CD4-positive, alpha-beta T cell (primary cell): Measurements from ENCODE around the gene CIRBP. TPM values are rescaled to one million over a fixed set of nuclear protein-coding genes. Genes with fewer than 3 reads are reported as not detected.

Source experiments
- ATAC-seq: fragments of 200-7000 bp; cut with Tn5 transposase; one replicate; pipeline ENCODE4 v1.10.0; 2022; ENCODE audit warnings: mild to moderate bottlenecking; ENCODE audit not compliant: poor library complexity
- CTCF ChIA-PET: fragments of 350-600 bp; sonication (Branson Sonifier 250); formaldehyde crosslinking; loops from one replicate; lab custom pipeline; 2021; ENCODE audit warnings: antibody characterized with exemption, inconsistent platforms; lab: Charles Lee
- POLR2A ChIA-PET: fragments of 350-600 bp; sonication (Branson Sonifier 250); formaldehyde crosslinking; loops from one replicate; lab custom pipeline; 2021; ENCODE audit warnings: antibody characterized with exemption, inconsistent platforms; lab: Charles Lee
- DNase-seq, 14 experiments: peaks; one replicate each; pipeline ENCODE4 v3.0.0-alpha.2; 2013 to 2020; ENCODE audit warnings: mixed read lengths in 2 of 14
- H3K27ac ChIP-seq, 2 donors: one replicate each; pipeline versions ENCODE4 v1.5.1 to v1.7.0; 2013; ENCODE audit warnings: low read length in 2 of 2, low read depth in 1 of 2, mild to moderate bottlenecking in 1 of 2
- H3K27me3 ChIP-seq, 2 experiments: 1 replicate in 1 of 2; 2 replicates in 1 of 2; pipeline versions ENCODE4 v1.6.1 to v1.7.0; 2013; ENCODE audit warnings: low read length in 2 of 2, control low read depth in 1 of 2, mild to moderate bottlenecking in 1 of 2, moderate library complexity in 1 of 2; ENCODE audit not compliant: insufficient read depth in 2 of 2, control insufficient read depth in 1 of 2
- H3K36me3 ChIP-seq: one replicate; pipeline ENCODE4 v1.6.1; 2013; ENCODE audit warnings: low read length, control low read depth; ENCODE audit not compliant: insufficient read depth
- H3K4me1 ChIP-seq: one replicate; pipeline ENCODE4 v1.6.1; 2013; ENCODE audit warnings: low read length, control low read depth; ENCODE audit not compliant: insufficient read depth
- H3K4me3 ChIP-seq: one replicate; pipeline ENCODE4 v1.5.1; 2013; ENCODE audit warnings: mild to moderate bottlenecking, low read length, moderate library complexity
- H3K9me3 ChIP-seq, 2 experiments: 1 replicate in 1 of 2; 2 replicates in 1 of 2; pipeline versions ENCODE4 v1.6.1 to v1.7.0; 2013; ENCODE audit warnings: low read length in 2 of 2, mild to moderate bottlenecking in 2 of 2, control low read depth in 1 of 2, moderate library complexity in 1 of 2; ENCODE audit not compliant: control insufficient read depth in 1 of 2, insufficient read depth in 1 of 2
- H3K27ac Mint-ChIP-seq: one replicate; pipeline ENCODE4 v1.8.0; 2020; ENCODE audit warnings: mixed read lengths
- H3K27me3 Mint-ChIP-seq: one replicate; pipeline ENCODE4 v1.8.0; 2021; ENCODE audit warnings: mixed read lengths
- H3K36me3 Mint-ChIP-seq: one replicate; pipeline ENCODE4 v1.8.0; 2021; ENCODE audit warnings: low read depth, mixed read lengths
- H3K4me1 Mint-ChIP-seq: one replicate; pipeline ENCODE4 v1.8.0; 2021; ENCODE audit warnings: low read depth, mixed read lengths
- H3K4me3 Mint-ChIP-seq: one replicate; pipeline ENCODE4 v1.8.0; 2020; ENCODE audit warnings: mild to moderate bottlenecking, mixed read lengths
- H3K9me3 Mint-ChIP-seq: one replicate; pipeline ENCODE4 v1.8.0; 2020; ENCODE audit warnings: mixed read lengths
- CTCF ChIP-seq: fragments of 200-600 bp; IDR thresholded peaks from one replicate; pipeline ENCODE4 v1.8.0; 2022; ENCODE audit warnings: antibody characterized with exemption, mild to moderate bottlenecking
- intact Hi-C, 2 experiments: fragments of 100-400 bp; cut with DNase I in 1 of 2; cut with micrococcal nuclease in 1 of 2; formaldehyde crosslinking; loops; one replicate each; pipeline versions ENCODE4 v1.15.1 to v1.9.0; 2023 to 2025; cut with DNase I, micrococcal nuclease
- total RNA-seq, 174 experiments: library from RNA in 2 of 174; stranded (reverse) in 2 of 174; gene quantifications; one replicate each; pipeline ENCODE4 v1.2.3 and lab custom pipeline; 2021 to 2026

CIRBP gene
- total RNA-seq, 2 experiments from 2014 or later = 614 to 628 TPM

GRCh38 chr19:1227304-1228054, 41.7 kb upstream of the CIRBP start:
- POLR2A ChIA-PET = no interaction called here
- ATAC-seq = no peak
- CTCF ChIA-PET = no interaction called here

DNA sequence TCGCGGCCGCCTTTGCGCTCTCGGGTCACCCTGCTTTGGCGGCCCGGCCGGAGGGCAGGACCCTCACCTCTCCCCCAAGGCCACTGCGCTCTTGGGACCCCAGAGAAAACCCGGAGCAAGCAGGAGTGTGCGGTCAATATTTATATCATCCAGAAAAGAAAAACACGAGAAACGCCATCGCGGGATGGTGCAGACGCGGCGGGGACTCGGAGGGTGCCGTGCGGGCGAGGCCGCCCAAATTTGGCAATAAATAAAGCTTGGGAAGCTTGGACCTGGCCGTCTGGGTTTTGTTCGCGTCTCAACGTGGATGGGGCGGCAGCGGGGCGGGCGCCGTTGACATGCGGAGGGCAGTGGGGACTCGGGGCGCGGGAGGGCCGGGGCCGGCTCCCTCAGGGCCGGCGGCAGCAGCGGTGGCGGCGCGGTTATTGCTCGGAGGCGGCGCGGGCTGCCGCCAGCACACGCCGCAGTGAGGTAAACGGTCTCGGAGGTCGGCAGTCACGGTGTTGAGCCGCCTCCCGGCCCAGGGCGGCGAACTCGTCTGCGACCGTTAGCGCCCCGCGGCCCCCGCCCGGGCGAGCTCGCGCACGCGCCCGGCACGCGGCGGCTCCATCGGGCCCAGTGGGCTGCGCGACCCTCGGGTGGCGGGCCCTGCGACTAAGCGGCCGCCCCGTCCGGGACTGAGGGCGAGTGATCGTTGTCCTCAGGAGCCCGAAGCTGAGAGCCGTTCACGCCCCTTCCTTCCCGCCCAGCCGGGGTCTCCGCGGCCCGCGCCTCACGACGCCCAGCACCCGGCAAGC, 40.8 kb upstream of the CIRBP start:
- Mint-ChIP-seq H3K36me3 (peaks cover 3% of the 10 kb centered on the region), H3K4me3 (no peak overlapping the region), H3K4me1 (no peaks in the 10 kb centered on the region), H3K27me3 (no peaks in the 10 kb centered on the region), H3K9me3 (no peaks in the 10 kb centered on the region), H3K27ac (no peak overlapping the region)
- ATAC-seq (no peak), DNase-seq (no peak)
- ChIA-PET CTCF (no interaction called here), POLR2A (no interaction called here)
- Histone ChIP-seq H3K27ac (no peak overlapping the region), H3K9me3 (peaks cover 0 to 5% of the 10 kb centered on the region in 2 experiments), H3K4me1 (no peaks in the 10 kb centered on the region), H3K27me3 (no peaks in the 10 kb centered on the region), H3K4me3 (no peak overlapping the region), H3K36me3 (peaks cover 18% of the 10 kb centered on the region)
- intact Hi-C loops = no loop called here
- no peak for TF ChIP-seq CTCF

More at GRCh38 chr19:1227304-1228054, 41.7 kb upstream of the CIRBP start:
- Histone ChIP-seq H3K9me3 (peaks cover 0 to 5% of the 10 kb centered on the region in 2 experiments), H3K36me3 (peaks cover 24% of the 10 kb centered on the region), H3K4me3 (no peak overlapping the region), H3K4me1 (no peaks in the 10 kb centered on the region), H3K27me3 (no peaks in the 10 kb centered on the region), H3K27ac (no peak overlapping the region)
- Mint-ChIP-seq H3K27ac (no peak overlapping the region), H3K9me3 (no peaks in the 10 kb centered on the region), H3K27me3 (no peaks in the 10 kb centered on the region), H3K36me3 (peaks cover 7% of the 10 kb centered on the region), H3K4me1 (no peaks in the 10 kb centered on the region), H3K4me3 (no peak overlapping the region)
- intact Hi-C loops = no loop called here
- no peak for TF ChIP-seq CTCF
- no peak for DNase-seq

DNA sequence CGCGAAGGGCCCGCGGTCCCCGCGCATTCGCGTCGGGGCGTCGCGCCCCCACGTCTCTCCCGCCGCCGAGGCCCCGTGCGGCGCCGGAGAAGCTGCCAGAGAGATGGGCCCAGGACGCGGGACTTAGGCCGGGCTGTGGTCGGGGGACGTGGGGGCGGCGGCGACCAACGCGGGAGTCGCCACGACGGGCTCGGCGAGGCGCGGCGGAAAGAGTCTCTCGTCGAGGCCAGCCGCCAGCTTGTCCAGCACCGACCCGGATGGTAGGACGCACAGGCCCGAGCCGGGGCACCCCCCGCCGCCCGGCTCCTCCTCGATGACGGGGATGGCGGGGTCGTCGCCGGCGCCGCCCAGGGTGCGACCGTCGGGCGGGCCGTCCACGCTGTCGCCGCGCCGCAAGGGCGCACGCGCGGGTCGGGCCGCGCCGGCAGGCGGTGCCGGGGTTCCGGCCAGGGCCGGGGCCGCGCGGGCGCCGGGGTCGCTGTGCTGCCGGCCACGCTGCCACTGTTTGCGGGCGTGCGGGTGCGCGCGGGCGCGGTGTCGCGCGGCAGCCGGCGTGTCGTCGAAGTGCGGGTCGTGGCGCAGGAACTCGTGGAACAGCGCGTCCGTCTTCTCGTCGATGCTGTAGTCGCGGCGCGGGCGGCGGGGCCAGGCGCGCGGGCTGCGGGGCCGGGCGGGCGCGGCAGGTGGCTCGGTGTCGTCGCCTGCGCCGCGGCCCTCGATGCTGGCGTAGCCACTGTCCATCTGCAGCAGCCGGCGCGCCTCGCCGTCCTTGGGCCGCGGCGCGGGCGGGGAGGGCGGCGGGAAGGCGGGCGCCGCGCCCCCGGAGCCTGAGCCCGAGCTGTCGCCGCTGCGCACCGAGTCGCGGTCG, 39.8 kb upstream of the CIRBP start:
- no peak for ATAC-seq

More for the DNA sequence above, 39.8 kb upstream of the CIRBP start:
- H3K36me3 ChIP-seq = peaks cover 10% of the 10 kb centered on the region
- intact Hi-C loops = no loop called here
- H3K4me1 Mint-ChIP-seq = no peaks in the 10 kb centered on the region
- no peak overlapping the region for H3K4me3 ChIP-seq
- H3K4me1 ChIP-seq = no peaks in the 10 kb centered on the region
- CTCF ChIA-PET = no interaction called here
- H3K36me3 Mint-ChIP-seq = peaks cover 3% of the 10 kb centered on the region
- H3K27ac ChIP-seq = no peak overlapping the region
- H3K4me3 Mint-ChIP-seq = no peak overlapping the region
- H3K9me3 ChIP-seq = peaks cover 0 to 5% of the 10 kb centered on the region in 2 experiments
- H3K27ac Mint-ChIP-seq = no peak overlapping the region
- H3K9me3 Mint-ChIP-seq = no peaks in the 10 kb centered on the region
- no peak for DNase-seq
- H3K27me3 ChIP-seq = no peaks in the 10 kb centered on the region
- no peaks in the 10 kb centered on the region for H3K27me3 Mint-ChIP-seq
- POLR2A ChIA-PET = no interaction called here
- TF ChIP-seq CTCF = no peak
